ENCODE data around the gene GALNT2.

The GALNT2 gene

DNA sequence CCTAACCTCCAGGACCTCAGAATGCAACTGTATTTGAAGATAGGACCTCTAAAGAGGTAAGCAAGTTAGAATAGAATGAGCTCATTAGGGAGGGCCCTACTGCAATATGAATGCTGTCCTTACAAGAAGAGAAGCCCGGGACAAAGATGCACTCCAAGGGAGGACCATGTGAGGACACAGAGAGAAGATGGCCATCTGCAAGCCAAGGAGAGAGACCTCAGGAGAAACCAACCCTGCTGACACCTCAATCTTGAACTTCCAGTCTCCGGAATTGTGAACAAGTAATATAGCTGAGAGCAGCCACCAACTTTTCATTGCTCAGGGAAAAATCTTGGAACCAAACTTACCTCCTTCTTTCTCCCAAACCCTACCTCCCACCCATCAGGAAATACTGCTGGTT is 15.0 kb upstream of the GALNT2 start:
- DNase-seq: no peak

DNA sequence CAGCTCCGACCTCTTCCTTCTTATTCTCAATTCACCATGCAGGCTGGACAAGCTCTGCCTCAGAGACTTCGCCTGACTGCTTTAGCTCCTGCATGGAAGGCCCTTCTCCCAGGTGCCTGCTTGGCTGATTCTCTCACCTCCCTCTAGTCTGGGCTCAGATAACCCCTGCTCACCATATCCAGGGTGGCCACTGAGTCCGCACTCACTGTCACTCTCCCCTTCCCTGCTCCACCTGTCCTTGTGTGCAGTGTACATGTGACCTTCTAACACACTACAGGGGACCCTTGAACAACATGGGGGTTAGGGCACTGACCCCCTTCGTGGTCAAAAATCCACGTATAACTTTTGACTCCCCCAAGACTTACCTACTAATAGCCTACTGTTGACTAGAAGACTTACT is 14.4 kb upstream of the GALNT2 start:
- DNase-seq: no peak

DNA sequence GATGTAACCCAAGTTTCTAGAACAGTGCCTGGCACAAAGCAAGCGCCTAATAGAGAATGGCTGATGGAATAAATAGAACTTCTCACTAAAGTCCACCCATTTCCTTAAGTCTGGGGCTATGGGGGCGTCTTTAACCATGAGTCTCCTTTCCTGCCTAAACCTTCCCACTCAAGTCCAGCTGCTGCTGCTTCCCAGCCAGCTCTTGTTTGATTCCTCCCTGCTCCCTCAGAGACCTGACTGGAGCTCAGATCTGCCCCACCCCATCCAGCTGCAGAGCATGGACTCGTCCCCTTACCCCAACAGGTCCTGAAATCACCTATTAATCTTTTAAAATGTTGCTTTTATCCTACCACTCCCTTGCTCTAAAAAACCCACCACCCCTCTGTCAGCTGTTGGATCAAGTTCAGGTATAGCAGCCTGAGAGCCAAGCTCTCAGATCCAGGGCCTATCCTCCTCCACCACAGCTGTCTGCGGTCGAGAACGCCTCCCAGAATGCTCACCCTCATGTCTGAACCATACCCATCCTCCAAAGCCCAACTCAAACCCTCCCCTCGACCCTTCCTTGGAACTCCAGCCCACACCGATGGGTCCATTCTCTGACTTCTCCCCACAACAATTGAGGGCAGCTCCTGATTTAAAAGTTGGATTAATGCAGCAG is 12.8 kb upstream of the GALNT2 start:
- DNase-seq: peak; percentile 65

DNA sequence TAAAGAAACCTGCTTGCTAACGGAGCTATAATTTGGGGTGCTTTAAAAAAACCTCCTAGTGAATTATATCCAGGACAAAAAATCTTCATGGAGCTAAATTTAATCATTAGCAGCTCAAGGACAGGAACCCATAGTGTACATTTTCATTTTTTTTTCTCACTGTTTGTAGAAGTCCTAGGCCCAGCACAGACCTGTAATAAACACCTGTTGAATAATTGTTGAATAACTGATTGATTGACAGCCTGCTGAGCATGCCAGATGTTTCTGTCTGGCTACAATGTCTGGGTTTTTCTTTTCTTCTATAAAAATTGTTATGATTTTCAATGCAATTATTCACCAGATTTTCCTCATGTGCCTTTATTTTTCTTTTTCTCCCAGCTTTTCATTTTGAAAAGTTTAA is 10.9 kb upstream of the GALNT2 start:
- DNase-seq: no peak

DNA sequence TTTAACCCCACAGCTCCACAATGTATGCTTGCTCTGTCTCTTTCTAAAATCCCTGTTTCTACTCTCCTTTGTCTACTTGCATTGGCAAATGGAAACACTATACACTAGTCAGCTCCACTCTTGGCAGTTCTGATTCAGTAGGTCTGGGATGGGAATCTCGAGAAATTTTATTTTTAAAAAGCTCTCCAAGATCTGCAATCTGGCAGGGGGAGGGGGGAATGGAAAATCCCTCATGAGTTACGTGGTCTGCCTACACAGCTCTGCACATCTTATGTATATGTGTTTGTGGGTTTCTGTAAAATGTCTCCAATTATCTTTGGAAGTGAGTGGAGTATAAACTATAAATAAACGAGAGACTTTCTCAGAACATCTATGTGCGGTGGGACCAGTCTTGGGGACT is 9.9 kb upstream of the GALNT2 start:
- DNase-seq: no peak

DNA sequence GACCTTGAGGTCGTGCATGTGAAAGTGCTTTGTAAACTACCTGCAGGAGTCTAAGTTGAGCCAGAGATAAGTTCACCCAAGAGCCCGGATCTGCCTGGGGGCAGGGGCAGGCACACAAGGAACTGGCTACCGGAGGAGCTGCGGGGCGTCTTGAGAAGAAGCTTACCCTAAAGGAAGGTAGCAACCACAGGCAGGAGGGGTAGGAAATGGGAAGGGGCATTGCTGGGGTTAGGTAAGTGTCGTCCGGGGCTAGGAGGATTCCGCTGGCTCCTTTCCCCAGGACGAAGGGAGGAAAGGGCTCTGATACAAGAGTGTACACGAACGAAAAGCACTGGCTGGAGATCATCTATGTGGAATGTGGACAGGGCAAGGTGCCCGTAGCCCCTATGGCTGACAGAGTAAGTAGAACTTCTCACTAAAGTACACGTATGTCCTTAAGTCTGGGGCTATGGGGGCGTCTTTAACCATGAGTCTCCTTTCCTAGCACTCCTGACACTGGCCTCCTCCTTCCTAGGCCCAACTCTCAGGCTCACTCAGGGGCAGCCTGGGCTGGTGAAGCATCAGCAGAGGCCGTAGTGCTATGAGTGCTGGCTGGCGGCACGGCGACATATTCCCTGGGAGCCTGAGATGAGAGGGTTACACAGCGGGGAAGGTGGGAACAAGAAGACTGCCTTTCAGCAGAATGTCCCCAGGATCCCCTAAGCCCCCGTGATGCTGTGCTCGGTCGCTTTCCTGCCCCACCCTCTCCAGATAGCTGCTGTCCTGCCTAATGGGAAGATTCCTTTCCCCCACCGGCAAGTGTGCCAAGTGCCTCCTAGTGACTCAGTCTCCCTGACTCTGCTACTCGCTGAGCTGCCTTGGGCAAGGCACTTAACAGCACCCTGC is 9.1 kb upstream of the GALNT2 start:
- no peak for DNase-seq

DNA sequence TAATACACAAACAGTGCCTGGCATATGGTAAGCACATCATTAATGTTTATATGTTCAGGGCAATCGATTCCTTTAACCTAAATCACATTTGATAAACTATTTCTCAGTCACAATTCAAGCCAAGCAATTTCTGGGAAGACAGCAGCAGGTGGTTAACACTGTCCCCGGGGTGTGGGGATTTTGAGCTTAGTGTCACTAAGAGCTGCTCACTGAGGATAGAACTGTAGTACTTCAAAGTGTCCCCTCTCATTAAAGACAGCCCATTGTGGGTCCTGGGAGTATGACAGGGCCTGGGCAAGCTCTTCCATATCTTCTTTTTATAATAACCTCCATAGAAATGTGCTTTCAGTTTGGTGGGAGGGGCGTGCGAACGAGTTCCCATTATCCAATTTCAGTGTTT is 8.4 kb upstream of the GALNT2 start:
- no peak for DNase-seq

DNA sequence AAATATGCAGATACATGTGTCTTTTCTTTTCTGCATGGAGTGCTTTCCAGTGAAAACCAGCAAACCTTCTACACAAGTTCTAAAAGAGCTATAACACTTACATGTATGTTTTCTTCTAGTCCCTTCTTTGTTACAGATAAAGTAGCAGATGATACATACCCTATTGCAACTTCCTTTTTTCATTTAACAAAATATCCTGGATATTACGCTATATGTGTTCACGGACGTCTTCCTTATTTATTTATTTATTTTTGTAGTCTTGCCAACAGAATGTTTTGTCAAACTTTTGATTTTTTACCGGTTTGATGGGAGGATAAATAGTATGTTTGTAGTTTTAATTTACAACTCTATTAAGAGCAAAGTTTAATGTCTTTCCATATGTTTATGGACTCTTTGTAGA is 5.2 kb upstream of the GALNT2 start:
- no peak for DNase-seq

DNA sequence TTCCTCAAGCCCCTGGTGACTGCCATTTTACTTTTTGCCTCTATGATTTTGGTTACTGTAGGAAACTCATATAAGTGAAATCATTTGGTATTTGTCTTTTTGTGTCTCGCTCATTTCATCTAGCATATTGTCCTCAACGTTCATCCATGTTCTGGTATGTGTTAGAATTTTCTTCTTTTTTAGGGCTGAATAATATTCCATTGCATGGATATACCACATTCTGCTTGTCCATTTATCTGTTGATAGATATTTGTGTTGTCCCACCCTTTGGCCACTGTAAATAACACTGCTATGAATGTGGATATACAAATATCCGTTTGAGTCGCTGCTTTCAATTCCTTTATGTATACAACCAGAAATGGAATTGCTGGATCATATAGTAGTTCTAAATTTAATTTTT is 4.5 kb upstream of the GALNT2 start:
- DNase-seq: no peak

DNA sequence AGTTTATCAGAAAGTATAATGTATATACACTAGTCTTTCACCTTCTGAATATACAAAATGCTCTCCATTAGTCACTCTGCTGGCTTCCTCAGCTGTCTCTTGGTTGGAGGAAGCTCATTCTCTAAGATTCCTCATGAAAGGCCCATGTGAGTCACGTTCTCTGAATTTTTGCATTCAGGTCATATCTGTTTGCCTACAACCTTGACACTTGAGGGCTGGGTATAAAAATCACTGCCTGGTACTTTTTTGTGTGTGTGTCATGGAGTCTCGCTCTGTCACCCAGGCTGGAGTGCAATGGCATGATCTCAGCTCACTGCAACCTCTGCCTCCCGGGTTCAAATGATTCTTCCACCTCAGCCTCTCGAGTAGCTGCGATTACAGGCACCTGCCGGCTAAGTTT is 2.8 kb upstream of the GALNT2 start:
- no peak for DNase-seq

DNA sequence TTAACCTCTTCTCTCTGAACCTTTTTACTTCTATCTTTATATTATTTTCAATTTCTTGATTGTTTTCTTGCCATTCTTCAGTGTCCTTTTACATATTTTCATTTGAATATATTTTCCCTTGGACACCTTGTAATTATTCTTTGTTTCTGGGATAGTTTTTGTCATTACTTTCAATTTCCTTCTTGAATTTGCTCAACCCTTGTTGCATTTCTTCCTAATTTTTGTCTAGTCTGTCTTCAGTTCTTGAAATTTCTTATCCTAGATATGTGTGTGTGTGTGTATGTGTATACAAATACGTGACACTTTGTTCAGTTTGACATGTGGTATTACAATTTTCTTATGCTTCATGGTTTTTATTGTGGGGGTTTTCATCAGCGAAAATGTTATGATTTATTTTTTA is 1.9 kb upstream of the GALNT2 start:
- no peak for DNase-seq

DNA sequence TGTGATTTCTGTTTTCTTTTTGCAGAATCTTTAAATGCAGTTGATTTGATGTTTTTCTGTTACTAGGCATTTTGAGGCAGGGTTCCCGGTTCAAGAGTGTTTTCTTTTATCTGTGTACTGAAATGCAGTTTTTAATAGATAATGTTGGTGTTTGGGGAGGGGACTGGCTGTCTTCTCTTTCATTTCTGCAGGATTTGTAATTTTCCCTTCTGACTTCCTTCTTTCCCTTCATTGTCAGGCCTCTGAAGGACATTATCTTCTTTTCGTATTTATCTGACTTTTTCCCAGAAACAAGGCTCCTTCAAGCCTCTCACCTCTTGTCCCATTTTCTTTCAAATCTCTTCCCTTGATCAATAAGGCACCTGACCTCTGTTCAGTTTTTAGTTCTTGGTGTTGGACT is 1.5 kb upstream of the GALNT2 start:
- DNase-seq: no peak

DNA sequence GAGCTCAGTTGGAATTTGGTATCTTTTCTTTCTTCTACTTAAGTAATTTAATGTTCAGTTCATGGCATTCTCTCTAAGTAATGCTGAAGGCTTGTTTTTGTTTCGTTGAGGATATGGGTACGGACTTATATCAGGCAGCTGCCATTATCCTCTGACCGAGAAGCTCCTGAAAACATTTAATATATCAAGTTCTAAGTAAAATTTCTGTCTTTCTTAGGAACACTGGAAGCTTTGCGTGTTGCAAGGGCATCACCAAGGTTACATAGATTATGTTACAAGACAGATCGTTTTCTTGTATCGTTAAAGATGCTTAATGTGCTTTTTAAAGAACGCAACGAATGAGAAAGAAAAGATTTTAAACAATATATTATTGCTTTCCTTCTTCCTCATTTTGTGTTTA is 1.0 kb upstream of the GALNT2 start:
- no peak for DNase-seq

DNA sequence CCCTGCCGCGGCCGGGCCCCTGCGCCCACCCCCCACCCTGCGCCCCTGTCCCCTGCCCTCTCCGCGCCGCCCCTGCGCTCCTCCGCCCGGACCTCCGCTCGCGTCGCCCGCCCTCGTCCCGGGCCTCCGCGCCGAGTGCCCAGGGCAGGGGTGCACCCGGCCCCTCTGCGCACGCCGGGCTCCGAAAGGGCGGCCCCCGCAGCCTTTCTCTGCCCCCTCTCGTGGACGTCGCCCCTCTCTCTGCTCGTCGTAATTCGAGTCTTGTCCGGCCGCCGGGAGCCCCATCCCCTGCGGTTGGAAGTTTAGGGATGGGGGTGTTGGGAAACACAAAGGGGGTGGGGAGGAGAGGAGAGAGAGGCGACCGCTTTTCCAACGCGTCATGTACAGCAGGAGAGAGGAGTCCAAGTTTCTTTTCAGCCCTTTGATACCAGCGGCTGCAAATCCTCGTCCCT is 407 bp downstream of the GALNT2 start:
- peak; percentile 57 for DNase-seq

DNA sequence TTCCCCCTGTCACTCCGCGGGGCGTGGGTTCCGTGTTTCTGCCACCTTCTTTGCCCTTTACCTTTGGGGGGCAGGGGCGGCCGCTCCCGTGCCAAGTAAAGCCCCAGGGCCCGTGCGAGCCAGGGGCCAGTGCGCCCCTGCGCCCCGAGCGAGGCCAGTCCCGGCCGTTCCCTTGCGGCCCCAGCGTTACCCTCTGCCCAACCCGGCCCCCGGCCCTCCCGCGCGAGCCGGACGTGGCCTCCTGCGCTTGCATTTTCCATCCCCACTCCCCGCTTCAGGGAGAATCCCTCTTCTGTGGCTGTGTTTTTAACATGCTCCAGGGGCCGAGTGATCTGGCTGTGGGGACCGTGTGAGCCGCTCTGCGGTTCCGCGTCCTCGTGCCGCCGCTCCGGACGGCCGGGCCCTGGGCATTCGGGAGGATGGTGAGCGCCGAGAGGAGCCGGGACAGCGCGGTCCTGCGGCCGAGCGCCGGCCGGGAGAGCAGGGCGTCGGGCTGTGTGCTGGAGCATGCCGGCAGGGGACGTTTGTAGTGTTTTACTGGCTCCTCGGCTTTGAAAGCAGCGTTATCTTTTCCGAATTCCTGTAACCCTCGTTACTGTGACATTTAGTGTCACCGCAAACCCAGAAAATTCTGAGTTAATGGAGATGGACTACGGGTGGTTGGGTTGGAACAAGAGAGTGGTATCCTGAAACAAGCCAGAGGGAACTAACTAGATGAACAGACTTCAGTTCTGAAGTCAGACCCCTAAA is 1.0 kb downstream of the GALNT2 start:
- DNase-seq: peak; percentile 54

DNA sequence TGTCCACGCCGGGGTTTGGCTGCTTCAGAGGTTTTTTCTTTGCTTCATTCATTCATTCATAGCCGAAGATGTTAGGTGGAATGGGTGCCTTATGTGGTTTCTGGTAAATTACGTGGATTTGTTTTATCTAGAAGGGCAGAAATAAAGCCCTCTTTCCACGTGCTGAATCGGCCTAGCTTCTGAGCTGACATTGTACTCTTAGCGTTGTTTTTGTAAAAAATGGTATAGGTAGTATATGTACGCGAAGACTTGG is 1.5 kb downstream of the GALNT2 start:
- no peak for DNase-seq

DNA sequence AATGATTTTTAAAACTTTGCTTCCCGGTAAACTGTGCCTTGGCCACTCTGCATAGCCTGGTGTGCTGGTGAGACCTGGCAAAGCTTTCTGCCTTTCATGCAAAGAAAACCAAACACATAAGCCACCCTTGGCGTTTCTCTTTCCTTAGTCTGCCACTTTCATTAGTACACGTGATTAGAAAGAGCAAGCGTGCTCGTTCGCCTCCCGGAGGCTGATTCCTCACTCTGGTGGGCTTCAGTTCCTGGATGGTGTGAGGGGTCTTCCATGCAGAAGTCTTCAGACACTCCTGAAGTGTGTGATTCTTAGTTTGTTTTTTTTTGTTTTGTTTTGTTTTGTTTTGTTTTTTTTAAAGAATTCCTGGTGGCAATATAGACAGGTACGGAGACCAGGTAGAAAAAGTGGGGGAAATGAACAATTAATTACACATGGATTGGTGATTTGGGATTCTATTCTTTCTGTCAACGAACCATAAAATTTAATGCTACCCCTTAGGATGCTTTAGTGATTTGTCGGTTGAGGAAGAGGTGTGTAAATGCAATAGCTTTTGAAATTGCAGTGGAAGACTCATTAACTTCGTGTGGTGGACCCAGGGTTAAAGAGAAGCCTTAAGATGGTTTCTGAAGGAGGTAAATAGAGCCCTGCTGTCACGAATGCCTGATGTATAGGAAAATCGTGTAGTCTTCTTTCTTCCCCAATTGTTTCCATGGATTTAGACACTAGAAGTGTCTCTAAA is 2.1 kb downstream of the GALNT2 start:
- no peak for DNase-seq

DNA sequence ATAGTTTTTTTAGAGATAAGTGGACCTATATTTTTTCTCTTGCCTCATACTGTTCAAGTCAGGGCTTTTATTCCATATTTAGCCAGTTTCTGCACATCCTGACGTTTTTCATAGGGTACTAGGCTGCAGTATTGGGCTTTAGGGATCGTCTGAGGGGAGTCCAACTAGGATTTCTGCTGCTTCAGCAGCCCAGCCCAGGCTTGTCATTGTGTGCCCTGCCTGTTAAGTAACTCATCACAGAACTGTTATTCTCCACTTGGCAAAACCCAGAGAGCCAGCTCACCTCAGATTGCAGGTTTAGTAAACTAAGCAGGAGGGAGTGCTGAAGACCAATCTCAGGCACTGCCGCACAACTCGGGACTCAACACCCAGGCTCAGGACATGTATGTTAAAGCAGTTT is 2.8 kb downstream of the GALNT2 start:
- DNase-seq: no peak

DNA sequence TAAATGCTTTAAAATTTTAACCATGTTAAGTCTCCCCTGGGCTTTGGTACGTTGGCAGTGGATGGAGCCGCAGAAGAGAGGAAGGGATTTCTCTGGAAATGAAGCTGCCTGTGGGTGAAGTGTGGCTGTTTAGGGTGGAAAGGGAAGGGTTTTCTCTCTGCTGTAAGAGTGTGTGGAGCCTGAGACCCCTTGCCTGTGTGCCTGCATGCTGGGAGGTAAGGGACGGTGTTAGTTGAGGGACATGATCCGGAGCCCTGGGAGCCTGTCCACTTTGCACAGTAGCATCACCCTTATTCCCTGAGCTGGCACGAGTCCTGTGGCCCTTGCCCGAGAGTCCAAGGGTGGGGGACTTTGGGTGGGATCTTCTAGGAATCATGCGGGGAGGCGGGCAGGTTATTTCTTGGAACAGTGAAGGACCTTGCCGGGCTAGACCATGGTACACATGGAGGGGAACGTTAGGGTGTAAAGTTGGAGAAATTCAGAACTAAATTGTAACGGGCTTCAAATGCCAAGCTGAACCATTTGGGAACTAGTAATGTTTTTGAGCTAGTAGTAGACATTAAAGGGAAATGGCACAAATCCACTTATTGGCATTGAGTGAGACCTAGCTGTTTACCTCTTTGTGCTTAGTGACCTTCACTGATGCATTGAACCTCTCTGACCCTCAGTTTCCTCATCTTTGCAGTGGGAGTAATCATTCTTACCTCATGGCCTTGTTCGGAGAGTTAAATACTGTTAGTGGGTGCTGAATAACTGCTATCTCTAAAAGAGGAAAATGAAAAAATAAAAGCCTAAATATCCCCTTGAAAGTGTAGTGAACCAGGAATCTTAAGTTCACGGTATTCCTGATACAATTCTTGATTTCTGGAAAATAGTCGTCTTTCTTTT is 3.5 kb downstream of the GALNT2 start:
- DNase-seq: no peak

DNA sequence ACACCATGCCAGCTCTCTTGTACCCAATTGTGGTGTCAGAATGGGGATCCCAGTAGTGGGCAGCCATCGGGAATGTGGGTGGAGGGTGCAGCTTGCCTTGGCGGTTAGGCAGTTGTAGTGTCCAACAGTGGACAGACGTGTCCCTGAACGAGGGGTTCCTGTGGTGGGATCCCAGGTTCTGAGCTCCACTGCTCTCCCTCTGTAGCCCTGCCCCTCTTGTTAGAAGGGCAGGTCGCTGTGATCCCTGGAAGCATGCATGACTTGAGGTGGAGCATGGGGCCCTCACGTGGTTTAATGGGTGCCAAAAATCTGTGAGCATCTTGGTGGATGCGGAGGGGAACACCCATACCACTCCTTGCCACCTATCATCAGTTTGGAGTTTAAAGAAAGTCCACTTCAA is 4.3 kb downstream of the GALNT2 start:
- no peak for DNase-seq

DNA sequence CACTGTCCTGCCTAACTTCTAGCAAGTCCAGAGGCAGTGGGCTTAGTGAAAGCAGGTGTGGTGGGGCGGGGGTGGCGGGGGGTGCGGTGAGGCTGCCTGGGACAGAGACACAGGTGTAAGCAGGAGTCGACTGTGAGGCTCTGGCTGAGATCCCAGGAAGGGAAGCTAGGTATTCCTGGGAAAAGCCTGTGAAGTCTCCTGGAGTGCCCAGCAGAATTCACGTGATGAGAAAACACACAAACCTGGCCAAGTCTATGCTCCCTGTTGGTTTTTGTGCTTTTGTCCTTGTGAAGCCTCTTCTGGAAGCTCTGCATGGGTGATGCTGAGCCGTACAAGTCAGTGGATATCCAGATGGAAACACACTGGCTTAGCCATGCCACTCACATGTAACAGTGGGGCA is 5.3 kb downstream of the GALNT2 start:
- DNase-seq: no peak

DNA sequence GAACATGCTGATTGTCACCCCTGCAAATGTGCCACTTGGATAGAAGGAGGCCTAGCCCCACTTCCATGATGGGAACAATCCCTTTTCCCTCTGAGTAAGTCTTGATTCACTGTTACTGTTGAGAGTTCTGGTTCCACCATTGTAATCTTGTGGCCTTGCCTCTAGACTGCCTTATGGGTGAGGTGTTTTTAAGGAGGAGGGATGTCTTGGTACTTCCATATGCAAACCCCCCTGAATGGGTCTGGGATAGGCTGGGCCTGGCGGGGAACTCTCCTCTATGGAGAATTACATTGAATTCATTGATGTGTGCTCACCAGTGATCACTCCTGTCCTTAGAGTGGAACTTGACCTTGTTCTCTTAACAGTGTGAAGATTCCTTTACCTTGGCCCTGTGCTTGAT is 5.8 kb downstream of the GALNT2 start:
- no peak for DNase-seq
